ENCODE results near the gene USP38.
A peak's percentile ranks its signal among the peaks of the same experiment; 100 is the strongest.
"Not testable (repeated sequence)": the region's sequence is repeated elsewhere in the genome, so short reads cannot be mapped to it uniquely, and the experiment has no call there.

The USP38 gene

GRCh38 chr4:143215873-143216272, 31.2 kb downstream of the USP38 start:
- H3K4me1 ChIP-seq (ENCODE audit: control insufficient read depth in 1 of 2, insufficient read depth in 1 of 2, low read depth in 1 of 2, low read length in 1 of 2): no peaks in the 10 kb centered on the region

GRCh38 chr4:143224255-143224654, 39.5 kb downstream of the USP38 start:
- Histone ChIP-seq H3K4me3 (ENCODE audit: low read depth in 1 of 2, low read length in 1 of 2) (no peak overlapping the region), H3K4me1 (ENCODE audit: control insufficient read depth in 1 of 2, insufficient read depth in 1 of 2, low read depth in 1 of 2, low read length in 1 of 2) (no peaks in the 10 kb centered on the region), H3K27ac (no peak overlapping the region), H3K27me3 (no peaks in the 10 kb centered on the region), H3K36me3 (peaks cover 22% of the 10 kb centered on the region), H3K9me3 (no peaks in the 10 kb centered on the region)
- no peak for TF ChIP-seq CTCF (IDR thresholded peaks at IDR 0.05)

More at GRCh38 chr4:143215873-143216272, 31.2 kb downstream of the USP38 start:
- no peaks in the 10 kb centered on the region for H3K9me3 ChIP-seq
- no peak for TF ChIP-seq CTCF (IDR thresholded peaks at IDR 0.05)
- H3K36me3 ChIP-seq: peaks cover 56% of the 10 kb centered on the region
- no peak overlapping the region for H3K27ac ChIP-seq
- H3K4me3 ChIP-seq (ENCODE audit: low read depth in 1 of 2, low read length in 1 of 2): no peak overlapping the region
- no peaks in the 10 kb centered on the region for H3K27me3 ChIP-seq

- TF ChIP-seq CTCF (IDR thresholded peaks at IDR 0.05): no peak
- Histone ChIP-seq H3K4me3 (ENCODE audit: low read depth in 1 of 2, low read length in 1 of 2) (no peak overlapping the region), H3K9me3 (no peaks in the 10 kb centered on the region), H3K27me3 (no peaks in the 10 kb centered on the region), H3K36me3 (peaks cover 21% of the 10 kb centered on the region), H3K4me1 (ENCODE audit: control insufficient read depth in 1 of 2, insufficient read depth in 1 of 2, low read depth in 1 of 2, low read length in 1 of 2) (peaks cover 2 to 3% of the 10 kb centered on the region in 2 experiments), H3K27ac (no peak overlapping the region)
Measured at GRCh38 chr4:143225167-143225566, 40.5 kb downstream of the USP38 start.

GRCh38 chr4:143230683-143231082, 46.0 kb downstream of the USP38 start:
- Histone ChIP-seq H3K27me3 (no peaks in the 10 kb centered on the region), H3K4me3 (ENCODE audit: low read depth in 1 of 2, low read length in 1 of 2) (no peak overlapping the region), H3K27ac (peak overlapping the region; percentile 81), H3K36me3 (no peaks in the 10 kb centered on the region), H3K9me3 (no peaks in the 10 kb centered on the region), H3K4me1 (ENCODE audit: control insufficient read depth in 1 of 2, insufficient read depth in 1 of 2, low read depth in 1 of 2, low read length in 1 of 2) (peaks cover 16 to 19% of the 10 kb centered on the region in 2 experiments)
- TF ChIP-seq CTCF (IDR thresholded peaks at IDR 0.05): no peak

- H3K9me3 ChIP-seq: no peaks in the 10 kb centered on the region
- H3K27me3 ChIP-seq: no peaks in the 10 kb centered on the region
- TF ChIP-seq CTCF (IDR thresholded peaks at IDR 0.05): no peak
- H3K4me3 ChIP-seq (ENCODE audit: low read depth in 1 of 2, low read length in 1 of 2): no peak overlapping the region
- peak overlapping the region; percentile 81 for H3K27ac ChIP-seq
- no peaks in the 10 kb centered on the region for H3K36me3 ChIP-seq
- H3K4me1 ChIP-seq (ENCODE audit: control insufficient read depth in 1 of 2, insufficient read depth in 1 of 2, low read depth in 1 of 2, low read length in 1 of 2): peaks cover 16 to 19% of the 10 kb centered on the region in 2 experiments
Measured at GRCh38 chr4:143232277-143232676, 47.6 kb downstream of the USP38 start.

GRCh38 chr4:143234153-143234552, 49.4 kb downstream of the USP38 start:
- peaks cover 16 to 19% of the 10 kb centered on the region in 2 experiments for H3K4me1 ChIP-seq (ENCODE audit: control insufficient read depth in 1 of 2, insufficient read depth in 1 of 2, low read depth in 1 of 2, low read length in 1 of 2)
- H3K4me3 ChIP-seq (ENCODE audit: low read depth in 1 of 2, low read length in 1 of 2): no peak overlapping the region
- no peaks in the 10 kb centered on the region for H3K9me3 ChIP-seq
- H3K27me3 ChIP-seq: no peaks in the 10 kb centered on the region
- H3K36me3 ChIP-seq: no peaks in the 10 kb centered on the region
- TF ChIP-seq CTCF (IDR thresholded peaks at IDR 0.05): no peak
- no peak overlapping the region for H3K27ac ChIP-seq

GRCh38 chr4:143237195-143237594, 52.5 kb downstream of the USP38 start:
- not testable (repeated sequence) for H3K27ac ChIP-seq; H3K36me3 ChIP-seq; H3K27me3 ChIP-seq; H3K4me3 ChIP-seq (ENCODE audit: low read depth in 1 of 2, low read length in 1 of 2); H3K9me3 ChIP-seq; H3K4me1 ChIP-seq (ENCODE audit: control insufficient read depth in 1 of 2, insufficient read depth in 1 of 2, low read depth in 1 of 2, low read length in 1 of 2)
